SU-DHL-6 (cell line): ENCODE data around the gene PXDC1.

Source experiments
- H2AFZ ChIP-seq: fragments of 200-600 bp; sonication (generic); 2 replicates; pipeline ENCODE4 v1.6.1; 2014; ENCODE audit warnings: low read depth, mild to moderate bottlenecking, moderate library complexity, mixed read lengths, antibody characterized with exemption, low read length; ENCODE audit not compliant: severe bottlenecking
- H3F3A ChIP-seq: fragments of 200-600 bp; shearing (Covaris generic); 2 replicates; pipeline ENCODE4 v1.6.0; 2016; ENCODE audit warnings: antibody characterized with exemption, mild to moderate bottlenecking; ENCODE audit not compliant: insufficient read depth
- H3K27ac ChIP-seq: fragments of 200-600 bp; sonication (generic); 2 replicates; pipeline ENCODE4 v1.5.1; 2016; ENCODE audit warnings: low read depth, mild to moderate bottlenecking, low read length, moderate library complexity, mixed read lengths
- H3K27me3 ChIP-seq: fragments of 200-600 bp; sonication (generic), shearing (Covaris generic); 2 replicates; pipeline ENCODE4 v1.6.0; 2014; ENCODE audit warnings: mild to moderate bottlenecking, low read length
- H3K36me3 ChIP-seq: fragments of 200-600 bp; sonication (generic); 2 replicates; pipeline ENCODE4 v1.6.1; 2014; ENCODE audit warnings: mild to moderate bottlenecking, low read length, mixed read lengths
- H3K4me2 ChIP-seq: fragments of 300-600, 200-600 bp; shearing (Covaris generic), sonication (generic); 2 replicates; pipeline ENCODE4 v1.6.0; 2014; ENCODE audit warnings: low read length, low read depth, mild to moderate bottlenecking; ENCODE audit not compliant: poor library complexity, severe bottlenecking
- H3K4me3 ChIP-seq: fragments of 200-600 bp; sonication (generic); 2 replicates; pipeline ENCODE4 v1.5.1; 2014; ENCODE audit warnings: antibody characterized with exemption, low read length, mild to moderate bottlenecking, mixed read lengths; ENCODE audit not compliant: insufficient read depth, poor library complexity, severe bottlenecking
- H3K79me2 ChIP-seq: fragments of 200-600 bp; sonication (generic); 2 replicates; pipeline ENCODE4 v1.6.1; 2014; ENCODE audit warnings: mild to moderate bottlenecking, low read length, moderate library complexity; ENCODE audit not compliant: insufficient read depth
- H3K9ac ChIP-seq: fragments of 200-600 bp; sonication (generic); 2 replicates; pipeline ENCODE4 v1.7.0; 2014; ENCODE audit warnings: mild to moderate bottlenecking, low read length
- H3K9me2 ChIP-seq: fragments of 200-600 bp; sonication (generic); replicated peaks from 2 replicates; pipeline ENCODE4 v1.6.1; 2014; ENCODE audit warnings: low read length; ENCODE audit not compliant: insufficient read depth
- H3K9me3 ChIP-seq: fragments of 200-600 bp; sonication (generic); 2 replicates; pipeline ENCODE4 v1.6.1; 2014; ENCODE audit warnings: low read length, mixed read lengths; ENCODE audit not compliant: insufficient read depth
- H4K20me1 ChIP-seq: fragments of 200-600 bp; sonication (generic); 2 replicates; pipeline ENCODE4 v1.6.1; 2014; ENCODE audit warnings: low read depth, mild to moderate bottlenecking, antibody characterized with exemption, low read length, moderate library complexity, mixed read lengths
- CTCF ChIP-seq: fragments of 200-600 bp; sonication (generic); IDR thresholded peaks from one replicate; pipeline ENCODE4 v1.5.1; 2017; ENCODE audit warnings: antibody characterized with exemption, mild to moderate bottlenecking, low read length, moderate library complexity; ENCODE audit not compliant: insufficient read depth, poor library complexity, severe bottlenecking
- EZH2phosphoT487 ChIP-seq: fragments of 200-600 bp; sonication (generic), shearing (Covaris generic); conservative IDR thresholded peaks from 2 replicates; pipeline ENCODE4 v1.6.1; 2018; ENCODE audit warnings: mild to moderate bottlenecking, antibody characterized with exemption, low read length, moderate library complexity, mixed read lengths

PXDC1 gene

DNA sequence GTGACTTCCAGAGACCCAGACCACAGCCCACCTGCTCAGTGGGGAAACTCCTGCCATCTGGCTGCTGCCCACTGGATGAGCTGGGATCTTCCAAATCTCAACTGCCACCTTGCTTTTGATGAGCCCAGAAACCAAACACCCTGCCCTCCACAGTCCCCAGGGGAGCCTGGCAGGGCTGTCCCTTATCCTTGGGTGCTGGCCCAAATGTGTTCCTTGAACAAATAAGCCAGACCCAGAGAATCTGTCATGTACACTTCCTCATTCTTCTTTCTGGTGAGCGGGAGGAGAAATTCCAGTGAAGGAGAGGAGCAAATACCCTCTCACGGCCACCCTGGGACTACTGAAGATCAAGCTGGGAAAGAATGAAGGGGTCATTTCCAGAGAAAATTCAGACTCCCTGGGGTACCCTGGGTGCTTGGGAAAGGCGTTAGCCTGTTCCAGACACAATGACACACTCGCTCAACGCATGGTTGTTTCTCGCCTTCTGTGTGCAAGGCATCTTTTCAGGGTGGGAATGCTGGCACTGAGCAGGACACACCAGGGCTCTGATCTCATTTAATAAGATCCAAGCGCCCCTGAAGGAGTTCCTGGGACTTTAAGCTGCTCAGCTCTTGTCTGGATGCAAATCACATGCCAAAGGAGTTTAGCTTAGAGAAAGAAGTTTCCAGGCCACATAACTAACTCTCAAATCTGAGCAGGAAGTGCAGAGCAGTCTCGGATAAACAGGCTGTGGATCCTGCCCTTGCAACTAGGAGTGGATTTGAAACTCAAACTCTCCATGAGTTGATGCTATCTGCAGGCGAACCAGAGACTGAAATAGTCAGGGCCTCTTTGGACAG lies 38.5 kb downstream of the PXDC1 start:
- Histone ChIP-seq H3K9me2 (no peaks in the 10 kb centered on the region), H3K36me3 (no peaks in the 10 kb centered on the region), H3K4me2 (no peak overlapping the region), H3K9ac (no peak overlapping the region), H3K27ac (no peak overlapping the region), H3K79me2 (no peaks in the 10 kb centered on the region), H3K27me3 (no peaks in the 10 kb centered on the region), H3K9me3 (no peaks in the 10 kb centered on the region), H4K20me1 (no peaks in the 10 kb centered on the region), H3F3A (no peaks in the 10 kb centered on the region), H2AFZ (no peak overlapping the region), H3K4me3 (no peak overlapping the region)
- TF ChIP-seq CTCF (no peak), EZH2phosphoT487 (no peak)

DNA sequence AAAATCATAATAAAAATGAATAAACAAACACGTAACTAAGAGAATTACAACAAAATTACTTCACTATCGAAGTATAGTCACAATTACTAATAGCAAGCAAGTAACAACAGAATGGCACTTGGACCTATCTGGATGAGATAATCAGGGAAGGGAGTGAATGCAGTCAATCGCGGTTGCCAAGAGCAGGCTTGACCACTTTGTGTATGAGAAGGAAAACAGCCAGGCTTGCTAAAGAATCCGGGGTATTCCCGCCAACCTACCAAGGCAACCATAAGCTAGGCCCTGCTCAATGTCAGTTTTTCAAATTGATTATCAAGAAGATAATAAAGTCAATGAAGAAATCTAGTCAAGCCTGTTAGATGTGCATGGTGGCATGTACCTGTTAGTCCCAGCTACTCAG lies 39.7 kb downstream of the PXDC1 start:
- TF ChIP-seq CTCF (no peak), EZH2phosphoT487 (no peak)
- H3K9ac ChIP-seq, result no peak overlapping the region
- no peaks in the 10 kb centered on the region for H4K20me1 ChIP-seq
- no peaks in the 10 kb centered on the region for H3F3A ChIP-seq
- no peaks in the 10 kb centered on the region for H3K9me2 ChIP-seq
- H3K9me3 ChIP-seq, result no peaks in the 10 kb centered on the region
- no peaks in the 10 kb centered on the region for H3K36me3 ChIP-seq
- H3K79me2 ChIP-seq, result no peaks in the 10 kb centered on the region
- H3K4me2 ChIP-seq, result no peak overlapping the region
- no peak overlapping the region for H3K4me3 ChIP-seq
- H3K27ac ChIP-seq, result no peak overlapping the region
- H2AFZ ChIP-seq, result no peak overlapping the region
- H3K27me3 ChIP-seq, result no peaks in the 10 kb centered on the region

DNA sequence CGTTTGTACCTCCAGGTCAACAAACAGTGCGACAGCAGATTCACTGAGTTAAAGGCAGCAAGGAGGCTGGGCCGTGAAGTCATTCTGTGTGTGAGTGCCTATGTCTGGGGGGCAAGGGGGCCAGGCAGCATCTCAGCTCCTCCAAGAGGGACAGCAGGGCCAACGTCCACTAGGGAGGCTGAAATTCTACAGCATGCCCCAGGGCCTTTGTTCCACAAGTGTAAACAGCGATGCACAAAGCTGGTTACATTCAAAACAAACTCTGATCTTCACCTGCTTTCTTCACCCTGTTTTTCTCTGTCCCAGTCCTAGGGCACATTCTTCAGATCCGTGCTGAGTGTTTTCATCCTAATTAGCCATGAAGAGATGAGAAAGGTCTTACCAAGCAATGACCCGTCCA lies 41.1 kb downstream of the PXDC1 start:
- Histone ChIP-seq H3K4me2 (no peak overlapping the region), H3K9me2 (no peaks in the 10 kb centered on the region), H3K79me2 (no peaks in the 10 kb centered on the region), H3F3A (no peaks in the 10 kb centered on the region), H3K27ac (no peak overlapping the region), H2AFZ (no peak overlapping the region), H3K36me3 (no peaks in the 10 kb centered on the region), H3K27me3 (no peaks in the 10 kb centered on the region), H3K9me3 (no peaks in the 10 kb centered on the region), H3K4me3 (no peak overlapping the region), H3K9ac (no peak overlapping the region), H4K20me1 (no peaks in the 10 kb centered on the region)
- TF ChIP-seq EZH2phosphoT487, result no peak

- Histone ChIP-seq H3K4me3 (no peak overlapping the region), H2AFZ (no peak overlapping the region), H3K4me2 (no peak overlapping the region), H3K36me3 (no peaks in the 10 kb centered on the region), H3K9me3 (no peaks in the 10 kb centered on the region), H3K9me2 (no peaks in the 10 kb centered on the region), H3K9ac (no peak overlapping the region), H4K20me1 (no peaks in the 10 kb centered on the region), H3K27me3 (no peaks in the 10 kb centered on the region), H3F3A (no peaks in the 10 kb centered on the region), H3K79me2 (no peaks in the 10 kb centered on the region), H3K27ac (no peak overlapping the region)
- no peak for TF ChIP-seq EZH2phosphoT487
- no peak for TF ChIP-seq CTCF
Observed at GRCh38 chr6:3708540-3708939, 43.0 kb downstream of the PXDC1 start.
